ENCODE results near the gene PGLYRP1.

PGLYRP1 gene

DNA sequence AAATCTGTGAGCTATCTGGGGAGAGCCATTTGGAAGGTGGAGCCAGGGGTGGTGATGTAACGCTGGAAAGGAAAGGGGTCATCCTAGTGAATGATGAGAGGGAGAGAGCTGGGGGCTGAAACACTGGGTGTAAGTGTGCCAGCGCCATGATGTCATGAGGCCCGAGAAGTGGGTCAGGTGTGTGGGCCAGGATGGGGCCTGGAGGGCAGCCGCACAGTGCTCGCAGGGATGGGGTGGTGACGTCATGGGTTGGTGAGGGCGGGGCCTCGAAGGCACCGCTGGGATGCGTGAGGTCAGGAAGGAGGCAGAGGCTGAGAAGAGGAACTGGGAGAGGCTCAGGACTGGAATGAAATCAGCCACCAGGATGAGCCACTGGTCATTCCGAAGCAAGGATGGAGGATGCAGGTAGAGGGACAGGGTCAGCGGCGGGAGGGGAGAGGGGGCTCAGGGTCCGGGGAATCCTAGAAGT is 23.2 kb downstream of the PGLYRP1 start (continued):
- no peak; the same call in 1 of the 2 replicates for TF ChIP-seq ZNF148 (tag by site-specific recombination; IDR thresholded peaks at IDR 0.05; ENCODE audit: borderline replicate concordance)
- TF ChIP-seq ZNF146 (tag by site-specific recombination; IDR thresholded peaks at IDR 0.05), result no peak
- peak; percentile 23; the same call in 1 of the 2 replicates for TF ChIP-seq TSHZ1 (tag by site-specific recombination; IDR thresholded peaks at IDR 0.05; ENCODE audit: borderline replicate concordance)
- TF ChIP-seq, protein P1, sequence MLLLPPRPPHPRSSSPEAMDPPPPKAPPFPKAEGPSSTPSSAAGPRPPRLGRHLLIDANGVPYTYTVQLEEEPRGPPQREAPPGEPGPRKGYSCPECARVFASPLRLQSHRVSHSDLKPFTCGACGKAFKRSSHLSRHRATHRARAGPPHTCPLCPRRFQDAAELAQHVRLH (tag by site-specific recombination; IDR thresholded peaks at IDR 0.05), result peak; percentile 62; the same call in 1 of the 2 replicates
- TF ChIP-seq ZNF514 (tag by site-specific recombination; IDR thresholded peaks at IDR 0.05), result no peak
- peak; percentile 41; the same call in 1 of the 2 replicates for TF ChIP-seq ZNF121 (tag by site-specific recombination; IDR thresholded peaks at IDR 0.05)
- no peak for TF ChIP-seq ZFP3 (tag by site-specific recombination; IDR thresholded peaks at IDR 0.05; ENCODE audit: low read depth)
- no peak for TF ChIP-seq ZNF645 (tag by site-specific recombination; IDR thresholded peaks at IDR 0.05)
- TF ChIP-seq ZFP69B (tag by site-specific recombination; IDR thresholded peaks at IDR 0.05), result peak; percentile 84; the same call in 1 of the 2 replicates
- no peak for TF ChIP-seq ZBTB8A (tag by site-specific recombination; IDR thresholded peaks at IDR 0.05)
- TF ChIP-seq ZNF157 (tag by site-specific recombination; IDR thresholded peaks at IDR 0.05), result no peak
- TF ChIP-seq ZNF37A (tag by site-specific recombination; IDR thresholded peaks at IDR 0.05), result no peak
- TF ChIP-seq ZNF155 (tag by site-specific recombination; IDR thresholded peaks at IDR 0.05), result no peak
- TF ChIP-seq, protein P2, sequence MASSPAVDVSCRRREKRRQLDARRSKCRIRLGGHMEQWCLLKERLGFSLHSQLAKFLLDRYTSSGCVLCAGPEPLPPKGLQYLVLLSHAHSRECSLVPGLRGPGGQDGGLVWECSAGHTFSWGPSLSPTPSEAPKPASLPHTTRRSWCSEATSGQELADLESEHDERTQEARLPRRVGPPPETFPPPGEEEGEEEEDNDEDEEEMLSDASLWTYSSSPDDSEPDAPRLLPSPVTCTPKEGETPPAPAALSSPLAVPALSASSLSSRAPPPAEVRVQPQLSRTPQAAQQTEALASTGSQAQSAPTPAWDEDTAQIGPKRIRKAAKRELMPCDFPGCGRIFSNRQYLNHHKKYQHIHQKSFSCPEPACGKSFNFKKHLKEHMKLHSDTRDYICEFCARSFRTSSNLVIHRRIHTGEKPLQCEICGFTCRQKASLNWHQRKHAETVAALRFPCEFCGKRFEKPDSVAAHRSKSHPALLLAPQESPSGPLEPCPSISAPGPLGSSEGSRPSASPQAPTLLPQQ (tag by site-specific recombination; IDR thresholded peaks at IDR 0.05), result peak; percentile 88
- no peak for TF ChIP-seq ZNF10 (tag by site-specific recombination; IDR thresholded peaks at IDR 0.05)
- no peak for TF ChIP-seq ZNF16 (tag by site-specific recombination; IDR thresholded peaks at IDR 0.05; ENCODE audit: low read depth)
- no peak for TF ChIP-seq ZNF423 (tag by site-specific recombination; IDR thresholded peaks at IDR 0.05)
- TF ChIP-seq ZFHX2 (tag by site-specific recombination; conservative IDR thresholded peaks at IDR 0.05), result peak; percentile 88
- TF ChIP-seq KLF1 (tag by site-specific recombination; IDR thresholded peaks at IDR 0.05), result peak; percentile 74
- TF ChIP-seq ATF2 (tag by site-specific recombination; IDR thresholded peaks at IDR 0.05; ENCODE audit: low read depth), result peak; percentile 100
- TF ChIP-seq MZF1 (tag by site-specific recombination; IDR thresholded peaks at IDR 0.05; ENCODE audit: borderline replicate concordance), result no peak
- no peak for TF ChIP-seq HOXC10 (CRISPR knock-in tag; IDR thresholded peaks at IDR 0.05)
- no peak for TF ChIP-seq ZNF585B (tag by site-specific recombination; IDR thresholded peaks at IDR 0.05)
- no peak for TF ChIP-seq ZNF112 (tag by site-specific recombination; IDR thresholded peaks at IDR 0.05)
- no peak for TF ChIP-seq REST (tag by site-specific recombination; IDR thresholded peaks at IDR 0.05)

Data from HEK293 (cell line).